Uterus (tissue), 4 donors: ENCODE measurements around the gene ATF7IP2. TPM values are rescaled to one million over a fixed set of nuclear protein-coding genes. Genes with fewer than 3 reads are reported as not detected.

ENCODE experiments used
- DNase-seq, 2 donors: peaks; one replicate each; pipeline ENCODE4 v3.0.0-alpha.2; 2019 to 2020
- H3K27ac ChIP-seq, 2 donors: fragments of 200-600 bp; sonication (generic); 1 replicate in 1 of 2; 2 replicates in 1 of 2; pipeline ENCODE4 v1.5.1; 2016 to 2018
- H3K27me3 ChIP-seq, 2 donors: fragments of 200-600 bp; sonication (generic); one replicate each; pipeline ENCODE4 v1.5.1; 2018 to 2019; ENCODE audit warnings: control low read depth in 1 of 2
- H3K36me3 ChIP-seq, 2 donors: fragments of 200-600 bp; sonication (generic); one replicate each; pipeline ENCODE4 v1.5.1; 2019; ENCODE audit warnings: control low read depth in 1 of 2
- H3K4me1 ChIP-seq, 2 donors: fragments of 200-600 bp; sonication (generic); one replicate each; pipeline ENCODE4 v1.5.1; 2018 to 2019; ENCODE audit warnings: control low read depth in 1 of 2
- H3K4me3 ChIP-seq, 2 donors: fragments of 200-600 bp; sonication (generic); 1 replicate in 1 of 2; 2 replicates in 1 of 2; pipeline ENCODE4 v1.5.1; 2018 to 2019; ENCODE audit warnings: mild to moderate bottlenecking in 1 of 2
- H3K9me3 ChIP-seq, 2 donors: fragments of 200-600 bp; sonication (generic); one replicate each; pipeline ENCODE4 v1.5.1; 2019; ENCODE audit warnings: control low read depth in 1 of 2
- CTCF ChIP-seq, 4 experiments: fragments of 200-600 bp in 2 of 4; fragments of 450-650 bp in 2 of 4; sonication (generic) in 2 of 4; IDR thresholded peaks; one replicate each; pipeline ENCODE4 v1.5.1; 2016 to 2019; ENCODE audit warnings: antibody characterized with exemption in 4 of 4, mild to moderate bottlenecking in 2 of 4, moderate library complexity in 1 of 4
- POLR2A ChIP-seq, 2 donors: fragments of 450-650 bp; IDR thresholded peaks; one replicate each; pipeline ENCODE4 v1.6.1; 2016; ENCODE audit warnings: antibody characterized with exemption in 2 of 2, mild to moderate bottlenecking in 1 of 2, moderate library complexity in 1 of 2
- intact Hi-C: fragments of 100-400 bp; cut with DNase I; formaldehyde crosslinking; loops from one replicate; pipeline ENCODE4 v1.15.1; 2023; ENCODE audit warnings: low total_unique reads
- total RNA-seq, 4 donors: library from RNA; depleted of rRNA in 3 of 4; stranded (reverse); fragments of >200 nt in 3 of 4; gene quantifications; one replicate each; pipeline versions ENCODE4 v1.1.0 to v1.2.4, GENCODE V29; 2014 to 2023
- donor health status: DM: yes; HTN: yes; CAD: no.

Gene ATF7IP2
- total RNA-seq, 4 donors from 2014 or later = 6.4 to 21.7 (median 6.9) TPM; not detected in 1

GRCh38 chr16:10371592-10371991, 14.3 kb upstream of the ATF7IP2 start:
- Histone ChIP-seq H3K27me3 (no peaks in the 10 kb centered on the region), H3K9me3 (no peaks in the 10 kb centered on the region), H3K27ac (no peak overlapping the region), H3K36me3 (no peaks in the 10 kb centered on the region), H3K4me1 (no peaks in the 10 kb centered on the region), H3K4me3 (no peak overlapping the region)
- intact Hi-C loops = no loop called here
- DNase-seq = no peak
- no peak for TF ChIP-seq POLR2A (IDR thresholded peaks at IDR 0.05)

GRCh38 chr16:10373556-10373955, 12.3 kb upstream of the ATF7IP2 start:
- TF ChIP-seq POLR2A (IDR thresholded peaks at IDR 0.05) (no peak), CTCF (IDR thresholded peaks at IDR 0.05) (no peak)
- no peaks in the 10 kb centered on the region for H3K27me3 ChIP-seq
- DNase-seq = no peak

GRCh38 chr16:10376229-10376628, 9.6 kb upstream of the ATF7IP2 start:
- Histone ChIP-seq H3K9me3 (no peaks in the 10 kb centered on the region), H3K4me1 (no peaks in the 10 kb centered on the region), H3K4me3 (no peak overlapping the region), H3K27me3 (no peaks in the 10 kb centered on the region), H3K27ac (no peak overlapping the region), H3K36me3 (no peaks in the 10 kb centered on the region)
- no peak for TF ChIP-seq CTCF (IDR thresholded peaks at IDR 0.05)
- no peak for TF ChIP-seq POLR2A (IDR thresholded peaks at IDR 0.05)
- intact Hi-C loops = no loop called here
- no peak for DNase-seq

More at GRCh38 chr16:10373556-10373955, 12.3 kb upstream of the ATF7IP2 start:
- Histone ChIP-seq H3K4me1 (no peaks in the 10 kb centered on the region), H3K36me3 (no peaks in the 10 kb centered on the region), H3K4me3 (no peak overlapping the region), H3K27ac (no peak overlapping the region), H3K9me3 (no peaks in the 10 kb centered on the region)
- intact Hi-C loops = no loop called here

- no peak overlapping the region for H3K27ac ChIP-seq
- no peaks in the 10 kb centered on the region for H3K27me3 ChIP-seq
- no peak for DNase-seq
- H3K4me1 ChIP-seq = no peaks in the 10 kb centered on the region
- no peaks in the 10 kb centered on the region for H3K9me3 ChIP-seq
- TF ChIP-seq POLR2A (IDR thresholded peaks at IDR 0.05) = no peak
- no peak for TF ChIP-seq CTCF (IDR thresholded peaks at IDR 0.05)
- intact Hi-C loops = no loop called here
- H3K4me3 ChIP-seq = no peak overlapping the region
- no peaks in the 10 kb centered on the region for H3K36me3 ChIP-seq
Observed at GRCh38 chr16:10383626-10384025, 2.2 kb upstream of the ATF7IP2 start.

GRCh38 chr16:10386517-10387100, 748 bp downstream of the ATF7IP2 start:
- Histone ChIP-seq H3K27me3 (no peaks in the 10 kb centered on the region), H3K4me3 (peak overlapping the region; percentile 40 to 55), H3K4me1 (no peaks in the 10 kb centered on the region), H3K27ac (peak overlapping the region in 1 of 2 donors; percentile 48), H3K36me3 (no peaks in the 10 kb centered on the region), H3K9me3 (no peaks in the 10 kb centered on the region)
- TF ChIP-seq POLR2A (IDR thresholded peaks at IDR 0.05) (no peak), CTCF (IDR thresholded peaks at IDR 0.05) (no peak)
- intact Hi-C loops = no loop called here
- no peak for DNase-seq

GRCh38 chr16:10387188-10387617, 1.3 kb downstream of the ATF7IP2 start:
- intact Hi-C loops = no loop called here
- Histone ChIP-seq H3K27ac (no peak overlapping the region), H3K4me3 (peak overlapping the region; percentile 40 to 55)

More at GRCh38 chr16:10387188-10387617, 1.3 kb downstream of the ATF7IP2 start:
- Histone ChIP-seq H3K36me3 (no peaks in the 10 kb centered on the region), H3K4me1 (no peaks in the 10 kb centered on the region), H3K9me3 (no peaks in the 10 kb centered on the region), H3K27me3 (no peaks in the 10 kb centered on the region)
- TF ChIP-seq POLR2A (IDR thresholded peaks at IDR 0.05) = no peak
- no peak for TF ChIP-seq CTCF (IDR thresholded peaks at IDR 0.05)
- DNase-seq = no peak
